Measurements from ENCODE around the gene VDR.

Gene VDR

GRCh38 chr12:47904713-47905709, at the start of gene VDR:
Gene VDR, minus strand, starts transcription at chr12:47904994. Its CDS starts 25,881 bp downstream, at chr12:47879113.
- DNase-seq = peak; percentile 81

- no peak for DNase-seq
Observed at GRCh38 chr12:47954058-47954457, 49.3 kb upstream of the VDR start.

GRCh38 chr12:47950856-47951468, 46.2 kb upstream of the VDR start:
- no peak for DNase-seq

DNA sequence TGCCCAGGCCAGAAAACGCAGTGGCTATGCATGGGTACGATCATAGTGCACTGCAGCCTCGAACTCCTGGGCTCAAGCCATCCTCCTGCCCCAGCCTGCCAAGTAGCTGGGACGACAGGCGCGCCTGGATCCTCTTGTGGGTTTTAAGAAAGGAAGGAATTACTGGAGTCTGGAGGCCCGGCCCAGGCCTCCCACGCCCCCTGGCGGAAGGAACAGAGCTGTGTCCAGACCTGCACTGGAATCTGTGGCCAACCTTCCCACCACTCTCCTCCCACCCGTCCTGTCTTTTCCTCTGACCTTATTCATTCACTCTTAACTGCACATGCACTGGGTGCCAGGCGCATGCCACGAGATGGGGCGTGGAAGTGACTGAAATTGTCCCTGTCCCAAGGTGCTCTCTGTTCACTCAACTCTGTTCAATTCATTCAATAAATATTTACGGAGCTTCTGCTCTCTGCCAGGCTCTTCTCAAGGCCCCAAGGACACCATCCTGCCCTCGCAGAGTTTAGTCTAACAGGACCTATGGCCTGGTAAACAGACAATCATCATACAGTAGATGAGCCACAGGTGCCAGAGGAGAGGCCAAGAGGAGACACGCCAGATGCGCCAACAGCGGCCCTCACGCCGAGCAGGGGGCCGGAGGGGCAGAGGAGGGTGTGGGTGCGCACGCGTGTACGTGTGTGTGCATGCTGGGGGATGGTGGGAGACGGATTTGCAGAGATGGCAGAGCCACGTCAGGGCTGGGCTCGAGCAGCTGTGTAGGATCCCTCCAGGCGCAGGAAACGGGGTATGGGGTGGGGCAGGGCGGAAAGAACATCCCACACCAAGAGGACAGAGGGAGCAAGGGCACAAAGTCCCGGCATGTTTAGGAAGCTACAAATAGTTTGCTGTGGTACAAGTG, 44.9 kb upstream of the VDR start:
- no peak for DNase-seq

- no peak for DNase-seq
Observed at GRCh38 chr12:47947341-47947740, 42.5 kb upstream of the VDR start.

DNA sequence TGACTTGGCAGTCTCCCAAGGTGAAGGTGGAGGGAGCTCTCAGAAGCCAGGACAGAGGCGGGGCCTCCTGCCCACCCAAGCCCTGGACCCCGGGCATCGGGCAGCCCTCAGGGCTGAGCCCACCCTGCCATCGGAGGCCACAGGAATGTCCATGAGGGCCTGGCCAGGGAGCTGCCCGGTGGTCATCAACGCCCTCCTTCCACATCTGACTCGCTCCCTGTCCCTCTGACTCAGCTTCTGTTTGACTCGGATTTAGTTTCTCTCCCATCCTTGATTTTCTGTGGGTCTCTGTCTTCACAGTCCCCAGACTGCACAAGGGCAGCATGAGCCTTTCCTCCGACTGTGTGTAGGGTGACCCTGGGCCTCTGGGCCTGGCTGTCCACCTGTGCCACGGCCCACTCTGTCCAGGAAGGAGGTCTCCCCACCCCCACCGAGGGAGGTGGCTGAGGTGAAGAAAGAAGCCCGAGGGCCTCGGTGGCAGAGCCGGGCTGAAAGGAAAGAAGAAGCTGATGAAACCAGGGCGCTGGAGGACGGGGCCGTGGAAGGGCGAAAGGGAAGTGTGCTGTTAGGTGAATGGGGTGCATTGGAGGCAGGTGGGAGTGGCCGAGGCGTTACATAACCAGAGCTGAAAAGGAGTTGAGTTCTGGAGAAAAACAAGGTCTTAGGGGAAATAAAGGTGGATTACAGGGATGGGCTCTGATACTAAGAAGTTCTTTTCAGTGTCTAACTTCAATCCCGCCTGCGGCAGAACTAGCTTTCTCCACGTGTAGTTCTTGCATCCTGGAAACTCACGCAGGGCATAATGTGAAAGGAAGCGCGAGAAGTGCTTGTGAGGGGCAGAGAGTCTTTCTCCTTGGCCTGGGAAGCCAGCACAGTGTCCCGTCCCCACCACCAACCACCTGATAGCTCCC, 41.9 kb upstream of the VDR start:
- DNase-seq = no peak

DNA sequence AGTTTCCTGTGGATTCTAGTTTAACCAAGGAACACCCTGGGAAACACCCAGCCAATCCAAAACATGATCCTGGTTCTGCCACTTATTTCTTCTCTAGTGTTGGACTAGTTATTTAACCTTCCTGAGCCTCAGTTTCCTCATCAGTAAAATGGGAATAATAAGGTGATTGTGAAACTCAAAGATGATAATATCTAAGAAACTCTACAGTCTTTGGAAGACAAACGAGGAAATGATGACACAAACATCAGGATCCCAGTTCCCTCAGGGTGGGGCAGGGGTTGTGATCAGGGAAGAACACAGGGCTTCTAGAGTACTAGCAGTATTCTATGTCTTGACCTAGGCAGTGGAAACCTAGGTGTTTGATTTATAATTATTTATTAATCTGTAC, 40.5 kb upstream of the VDR start:
- no peak for DNase-seq

GRCh38 chr12:47944685-47945340, 40.0 kb upstream of the VDR start:
- DNase-seq = no peak

GRCh38 chr12:47943623-47944340, 39.0 kb upstream of the VDR start:
- no peak for DNase-seq

DNA sequence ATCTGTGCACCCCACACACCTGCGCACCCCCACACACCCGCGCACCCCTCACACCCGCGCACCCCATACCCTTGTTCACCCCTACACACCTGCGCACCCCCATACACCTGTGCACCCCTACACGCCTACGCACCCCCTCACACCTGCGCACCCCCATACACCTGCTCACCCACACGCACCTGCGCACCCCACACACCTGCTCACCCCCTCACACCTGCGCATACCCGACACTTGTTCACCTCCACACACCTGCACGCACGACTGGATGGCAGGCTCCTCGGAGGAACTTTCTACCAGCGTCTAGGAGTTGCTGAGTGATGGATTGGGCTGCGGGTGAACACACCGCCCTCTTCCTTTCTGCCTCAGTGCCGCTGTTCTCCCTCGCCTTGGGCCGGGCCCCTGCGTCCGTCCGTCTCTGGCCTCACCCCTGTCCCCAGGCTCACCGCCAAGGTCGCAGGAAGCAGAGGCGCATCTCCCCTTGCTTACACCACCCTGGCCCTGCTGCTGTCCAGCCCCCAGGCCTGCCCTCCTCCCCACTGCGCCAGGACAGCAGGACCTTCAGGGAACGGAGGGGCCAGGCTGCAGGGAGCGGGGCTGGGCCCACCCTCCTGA, 37.9 kb upstream of the VDR start:
- no peak for DNase-seq

GRCh38 chr12:47941871-47942613, 37.2 kb upstream of the VDR start:
- DNase-seq = no peak

- no peak for DNase-seq
Observed at GRCh38 chr12:47941475-47941780, 36.6 kb upstream of the VDR start.

GRCh38 chr12:47940773-47941474, 36.1 kb upstream of the VDR start:
- DNase-seq = no peak

DNA sequence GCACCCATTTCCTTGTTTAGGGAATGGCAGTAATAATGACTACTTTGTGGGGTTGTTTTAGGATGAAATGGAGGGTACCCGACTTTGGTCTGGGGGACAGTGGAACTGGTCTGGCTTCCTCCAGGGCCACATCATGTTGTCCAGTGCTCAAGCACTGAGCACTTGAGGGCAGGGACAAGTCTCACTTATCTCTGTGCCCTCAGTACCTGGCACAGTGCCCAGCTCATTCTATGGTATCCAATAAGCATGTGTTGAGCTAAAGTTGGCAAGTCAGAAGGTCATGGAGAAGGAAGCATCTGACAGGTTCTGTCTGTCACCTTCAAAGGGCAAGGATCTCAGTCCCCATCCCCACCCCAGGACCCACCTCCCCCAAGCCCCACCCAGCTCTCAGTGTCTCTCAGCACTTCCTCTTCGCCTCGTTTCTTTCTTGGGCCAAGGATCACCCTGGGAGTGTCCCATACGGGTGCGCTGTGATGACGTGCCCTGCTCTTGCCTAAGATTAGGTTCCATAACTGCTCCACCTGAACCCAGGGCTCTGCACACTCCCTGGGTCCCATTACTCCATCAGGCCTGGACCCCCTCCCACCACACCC, 34.3 kb upstream of the VDR start:
- DNase-seq = no peak

GRCh38 chr12:47938594-47938993, 33.8 kb upstream of the VDR start:
- DNase-seq = no peak

- no peak for DNase-seq
Observed at GRCh38 chr12:47938093-47938492, 33.3 kb upstream of the VDR start.

GRCh38 chr12:47935184-47935583, 30.4 kb upstream of the VDR start:
- no peak for DNase-seq

DNA sequence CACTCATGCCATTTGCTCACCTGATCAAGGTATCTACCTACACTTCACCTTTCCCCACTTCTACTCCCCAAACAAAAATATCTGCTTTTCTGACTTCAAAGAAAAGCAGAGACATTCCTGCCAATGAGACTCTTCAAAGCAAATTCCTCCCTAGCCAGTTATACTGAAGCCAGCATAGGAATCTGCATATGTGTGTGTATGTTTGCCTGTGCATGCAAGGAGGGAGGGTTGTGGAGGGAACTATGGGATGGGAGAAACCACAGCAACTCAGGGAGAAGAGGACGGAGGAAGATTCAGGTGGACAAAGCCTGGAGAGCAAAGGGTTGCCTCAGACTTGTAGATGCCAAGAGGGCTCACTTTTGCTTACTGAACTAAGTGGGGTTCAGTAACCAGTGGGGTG, 26.4 kb upstream of the VDR start:
- DNase-seq = no peak

DNA sequence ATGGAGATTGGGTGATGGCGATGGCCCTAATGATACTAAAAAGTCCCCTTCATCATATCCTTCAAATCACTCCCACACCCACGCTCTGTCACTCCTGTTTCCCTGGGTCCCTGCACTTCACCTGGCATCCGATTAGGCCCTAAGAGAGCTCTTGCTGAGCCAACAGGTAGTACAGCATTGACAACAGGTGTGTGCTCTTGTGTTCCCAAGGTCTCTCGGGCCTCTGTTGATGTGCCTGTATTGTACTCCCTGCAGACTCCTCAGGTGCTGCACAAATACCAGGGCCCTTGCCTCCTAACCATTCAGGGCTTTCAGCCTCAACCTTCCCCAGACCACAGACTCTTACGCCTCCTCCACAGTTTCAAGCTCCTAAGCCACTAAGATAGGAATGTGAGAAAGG, 25.8 kb upstream of the VDR start:
- no peak for DNase-seq

Data from NCI-H1417 treated with DMSO at 0.1 percent for 48 hours (cell line).